ENCODE data around the gene NEDD8.

DNA sequence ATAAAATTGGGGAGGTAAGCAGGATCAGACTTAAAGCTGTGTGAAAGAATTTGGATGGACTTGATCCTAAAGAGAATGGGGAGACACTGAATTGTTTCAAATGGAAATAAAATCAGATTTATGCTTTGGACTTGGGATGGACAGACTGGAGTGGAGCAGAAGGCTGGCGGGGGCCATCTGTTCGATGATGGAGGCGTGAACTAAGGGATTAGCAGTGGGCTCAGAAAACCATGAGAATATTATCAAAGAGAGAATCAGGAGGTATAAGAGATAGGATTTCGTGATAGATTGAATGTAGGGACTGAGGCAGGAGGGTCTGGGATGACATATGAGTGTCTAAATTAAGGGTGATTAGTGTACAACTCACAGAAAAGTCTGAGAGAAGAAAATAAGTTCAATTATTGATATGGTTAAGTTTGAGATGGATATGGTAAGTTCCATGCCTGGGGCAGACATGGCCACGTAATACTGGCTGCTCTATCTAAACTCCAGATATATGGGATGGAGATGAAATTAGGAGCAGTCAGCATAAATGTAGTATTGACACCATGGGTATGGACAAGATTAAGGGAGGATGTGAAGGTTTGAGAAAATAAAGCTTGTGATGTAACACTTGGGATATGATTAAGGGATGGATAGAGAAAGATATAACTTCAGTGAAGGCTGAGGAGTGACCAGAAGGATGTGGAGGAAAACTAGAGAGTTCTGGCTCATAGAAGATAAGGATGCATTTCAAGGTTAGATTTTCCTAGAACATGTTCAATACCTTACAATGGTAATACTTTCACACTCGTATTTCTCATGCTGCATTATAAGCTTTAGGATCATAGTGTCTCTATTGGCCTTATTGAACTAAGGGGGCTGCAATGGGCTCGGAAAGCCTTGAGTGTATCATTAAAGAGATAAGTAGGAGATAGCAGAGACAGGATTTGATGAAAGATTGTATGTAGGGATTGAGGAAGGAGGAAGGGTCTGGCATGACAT is 27.7 kb downstream of the NEDD8 start:
- TF ChIP-seq EZH2 (IDR thresholded peaks at IDR 0.05; ENCODE audit: borderline replicate concordance, insufficient read depth, low read length, poor library complexity, severe bottlenecking): no peak
- TF ChIP-seq, protein P1, sequence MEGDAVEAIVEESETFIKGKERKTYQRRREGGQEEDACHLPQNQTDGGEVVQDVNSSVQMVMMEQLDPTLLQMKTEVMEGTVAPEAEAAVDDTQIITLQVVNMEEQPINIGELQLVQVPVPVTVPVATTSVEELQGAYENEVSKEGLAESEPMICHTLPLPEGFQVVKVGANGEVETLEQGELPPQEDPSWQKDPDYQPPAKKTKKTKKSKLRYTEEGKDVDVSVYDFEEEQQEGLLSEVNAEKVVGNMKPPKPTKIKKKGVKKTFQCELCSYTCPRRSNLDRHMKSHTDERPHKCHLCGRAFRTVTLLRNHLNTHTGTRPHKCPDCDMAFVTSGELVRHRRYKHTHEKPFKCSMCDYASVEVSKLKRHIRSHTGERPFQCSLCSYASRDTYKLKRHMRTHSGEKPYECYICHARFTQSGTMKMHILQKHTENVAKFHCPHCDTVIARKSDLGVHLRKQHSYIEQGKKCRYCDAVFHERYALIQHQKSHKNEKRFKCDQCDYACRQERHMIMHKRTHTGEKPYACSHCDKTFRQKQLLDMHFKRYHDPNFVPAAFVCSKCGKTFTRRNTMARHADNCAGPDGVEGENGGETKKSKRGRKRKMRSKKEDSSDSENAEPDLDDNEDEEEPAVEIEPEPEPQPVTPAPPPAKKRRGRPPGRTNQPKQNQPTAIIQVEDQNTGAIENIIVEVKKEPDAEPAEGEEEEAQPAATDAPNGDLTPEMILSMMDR (IDR thresholded peaks at IDR 0.05; ENCODE audit: poor library complexity, severe bottlenecking): no peak
- TF ChIP-seq POLR2AphosphoS5 (IDR thresholded peaks at IDR 0.05): no peak
- TF ChIP-seq EP300 (conservative IDR thresholded peaks at IDR 0.05; ENCODE audit: poor library complexity, severe bottlenecking): no peak
- no peak for TF ChIP-seq RAD21 (conservative IDR thresholded peaks at IDR 0.05)
- TF ChIP-seq SMC3 (conservative IDR thresholded peaks at IDR 0.05; ENCODE audit: poor library complexity): no peak
